LHCN-M2 (cell line): Measurements from ENCODE around the gene DENND4C. TPM values are rescaled to one million over a fixed set of nuclear protein-coding genes. Genes with fewer than 3 reads are reported as not detected.
A peak's percentile ranks its signal among the peaks of the same experiment; 100 is the strongest.
"Not testable (repeated sequence)": the region's sequence is repeated elsewhere in the genome, so short reads cannot be mapped to it uniquely, and the experiment has no call there.

ENCODE experiments used
- DNase-seq: peaks from one replicate; pipeline ENCODE4 v3.0.0-alpha.2; 2012; ENCODE audit warnings: low read depth
- total RNA-seq: library from RNA; depleted of rRNA; stranded (reverse); fragments of >200 nt; gene quantifications from 2 replicates; pipeline ENCODE4 v1.2.3, GENCODE V29; 2014

DENND4C gene
- total RNA-seq, 1 experiment from 2014 or later: 29.3 TPM

DNA sequence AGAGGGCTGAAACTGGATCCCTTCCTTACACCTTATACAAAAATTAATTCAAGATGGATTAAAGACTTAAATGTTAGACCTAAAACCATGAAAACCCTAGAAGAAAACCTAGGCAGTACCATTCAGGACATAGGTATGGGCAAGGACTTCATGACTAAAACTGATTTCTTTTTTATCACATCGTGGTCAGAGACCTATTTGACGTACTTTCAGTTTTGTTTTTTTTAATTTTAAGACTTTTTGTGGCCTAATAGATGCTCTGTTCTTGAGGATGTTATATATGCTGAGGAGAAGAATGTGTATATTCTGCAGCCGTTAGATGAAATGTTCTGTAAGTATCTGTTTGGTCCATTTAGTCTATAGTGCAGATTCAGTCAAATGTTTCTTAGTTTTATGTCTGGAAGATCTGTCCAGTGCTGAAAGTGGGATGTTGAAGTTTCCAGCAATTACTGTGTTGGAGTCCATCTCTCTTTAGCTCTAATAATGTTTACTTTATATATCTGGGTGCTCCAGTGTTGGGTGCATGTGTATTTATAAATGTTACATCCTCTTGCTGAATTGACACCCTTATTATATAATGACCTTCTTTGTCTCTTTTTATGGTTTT is 36.4 kb downstream of the DENND4C start:
- not testable (repeated sequence) for DNase-seq

- DNase-seq: no peak
These were observed 39.1 kb downstream of the DENND4C start for GRCh38 chr9:19269582-19269981.

GRCh38 chr9:19270421-19270949 is 40.0 kb downstream of the DENND4C start:
- no peak for DNase-seq

GRCh38 chr9:19271081-19271480 is 40.6 kb downstream of the DENND4C start:
- DNase-seq: no peak

DNA sequence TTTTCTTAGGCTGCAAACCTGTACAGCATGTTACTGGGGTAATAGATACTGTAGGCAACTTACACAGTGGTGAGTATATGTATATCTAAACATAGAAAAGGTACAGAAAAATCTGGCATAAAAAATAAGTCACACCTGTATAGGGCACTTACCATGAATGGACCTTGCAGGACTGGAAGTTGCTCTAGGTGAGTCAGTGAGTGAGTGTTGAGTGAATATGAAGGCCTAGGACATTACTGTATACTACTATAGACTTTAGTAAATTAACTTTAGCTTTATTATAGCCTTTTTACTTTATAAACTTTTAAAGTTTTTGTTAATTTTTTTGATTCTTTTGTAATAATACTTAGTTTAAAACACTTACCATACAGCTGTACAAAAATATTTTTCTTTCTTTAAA is 51.3 kb downstream of the DENND4C start:
- DNase-seq: no peak

DNA sequence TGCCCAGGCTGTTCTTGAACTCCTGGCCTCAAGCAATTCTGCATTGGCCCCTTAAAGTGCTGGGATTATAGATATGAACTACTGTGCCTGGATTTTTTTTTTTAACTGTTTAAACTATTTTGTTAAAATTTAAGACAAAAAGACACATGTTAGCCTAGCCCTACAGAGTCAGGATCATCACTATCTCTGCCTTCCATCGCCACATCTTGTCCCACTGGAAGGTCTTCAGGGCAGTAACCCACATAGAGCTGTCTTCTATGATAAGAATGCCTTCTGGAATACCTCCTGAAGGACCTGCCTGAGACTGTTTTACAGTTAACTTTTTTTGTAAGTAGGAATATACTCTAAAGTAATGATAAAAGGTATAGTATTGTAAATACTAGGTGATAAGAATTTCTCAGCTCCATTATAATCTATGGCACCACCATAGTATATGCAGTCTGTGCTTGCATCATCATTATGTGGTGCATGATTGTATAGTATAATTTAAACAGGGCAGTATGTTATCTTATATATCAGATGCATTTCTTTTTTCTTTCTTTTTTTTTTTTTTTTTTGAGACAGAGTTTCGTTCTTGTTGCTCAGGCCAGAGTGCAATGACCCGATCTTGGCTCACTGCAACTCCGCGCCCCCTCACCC is 52.7 kb downstream of the DENND4C start:
- no peak for DNase-seq

- DNase-seq: no peak
These were observed 54.2 kb downstream of the DENND4C start for GRCh38 chr9:19284729-19285128.

GRCh38 chr9:19286634-19287188 is 56.2 kb downstream of the DENND4C start:
- DNase-seq: peak; percentile 4

GRCh38 chr9:19288081-19288480 is 57.6 kb downstream of the DENND4C start:
- no peak for DNase-seq

DNA sequence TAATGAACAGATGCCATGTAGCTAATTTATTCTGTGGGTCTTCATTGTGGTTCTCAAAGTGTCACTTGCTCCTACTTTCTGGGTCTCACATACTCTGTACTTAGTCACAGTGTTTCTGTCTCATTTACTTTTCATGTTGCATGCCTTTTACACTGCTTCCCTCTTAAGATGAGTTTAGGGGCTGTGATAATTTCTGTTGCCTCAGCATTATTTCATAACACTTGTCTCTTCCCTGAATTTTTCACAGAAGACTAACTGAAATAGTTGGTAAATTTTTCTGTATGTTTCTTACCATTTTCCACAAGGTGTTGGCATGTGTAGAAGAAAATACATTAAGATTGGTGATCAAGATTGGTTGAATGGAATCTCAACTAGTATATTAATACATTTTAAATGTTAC is 59.6 kb downstream of the DENND4C start:
- DNase-seq: no peak

GRCh38 chr9:19294219-19294618 is 63.7 kb downstream of the DENND4C start:
- DNase-seq: no peak

DNA sequence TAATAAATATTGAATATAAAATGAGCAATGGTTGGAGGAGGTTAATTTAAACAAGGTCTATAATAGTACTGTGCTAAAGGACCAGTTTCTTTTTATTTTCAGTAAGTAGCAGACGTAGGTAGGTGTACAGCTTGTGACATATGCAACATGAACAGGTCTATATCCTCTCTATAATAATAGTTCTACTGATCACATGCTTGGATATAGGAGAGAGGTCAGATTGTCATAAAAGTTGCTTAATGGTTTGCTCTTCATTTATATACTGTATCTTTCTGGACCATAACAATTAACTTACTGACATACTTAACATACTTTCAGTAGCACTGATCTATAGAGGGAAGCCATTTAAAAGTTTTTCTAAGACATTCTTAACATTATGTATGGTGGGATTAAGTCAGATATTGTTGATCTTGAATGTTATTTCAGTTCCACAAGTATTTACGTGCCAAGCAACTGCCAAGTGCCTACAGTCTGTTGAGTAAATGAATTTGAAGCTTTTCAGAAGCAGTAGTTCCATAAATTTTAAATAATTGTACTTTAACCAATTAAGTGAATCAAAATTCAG is 68.0 kb downstream of the DENND4C start:
- no peak for DNase-seq

GRCh38 chr9:19303216-19303615 is 72.7 kb downstream of the DENND4C start:
- no peak for DNase-seq

DNA sequence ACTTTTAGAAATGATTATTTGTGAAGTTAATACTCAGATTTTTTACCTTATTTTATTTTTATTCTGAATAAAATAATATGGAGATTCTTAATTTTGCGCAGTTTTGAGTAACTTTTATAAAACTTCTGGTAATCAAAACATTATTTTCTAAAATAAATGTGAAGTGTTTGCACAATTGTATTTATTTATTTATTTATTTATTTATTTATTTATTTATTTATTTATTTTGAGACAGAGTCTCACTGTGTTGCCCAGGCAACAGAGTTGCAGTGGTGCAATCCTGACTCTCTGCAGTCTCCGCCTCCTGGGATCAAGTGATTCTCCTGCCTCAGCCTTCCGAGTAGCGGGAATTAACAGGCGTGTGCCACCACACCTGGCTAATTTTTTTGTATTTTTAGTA is 76.1 kb downstream of the DENND4C start:
- no peak for DNase-seq

DNA sequence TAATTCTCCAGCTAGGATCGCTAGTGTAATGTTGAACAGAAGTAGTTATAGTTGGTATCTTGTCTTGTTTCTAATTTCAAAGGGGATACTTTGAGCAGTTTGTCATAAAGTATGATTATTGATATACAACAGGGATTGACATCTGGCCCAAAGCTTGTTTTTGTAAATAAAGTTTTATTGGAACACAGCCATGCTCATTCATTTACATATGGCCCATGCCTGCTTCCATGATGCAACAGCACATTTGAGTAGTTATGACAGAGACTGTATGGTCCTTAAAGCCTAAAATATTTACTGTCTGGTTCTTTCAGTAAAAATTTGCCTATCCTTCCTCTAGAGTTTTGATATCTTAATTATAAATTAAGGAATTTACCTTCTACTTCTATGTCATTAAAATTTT is 79.8 kb downstream of the DENND4C start:
- no peak for DNase-seq

DNA sequence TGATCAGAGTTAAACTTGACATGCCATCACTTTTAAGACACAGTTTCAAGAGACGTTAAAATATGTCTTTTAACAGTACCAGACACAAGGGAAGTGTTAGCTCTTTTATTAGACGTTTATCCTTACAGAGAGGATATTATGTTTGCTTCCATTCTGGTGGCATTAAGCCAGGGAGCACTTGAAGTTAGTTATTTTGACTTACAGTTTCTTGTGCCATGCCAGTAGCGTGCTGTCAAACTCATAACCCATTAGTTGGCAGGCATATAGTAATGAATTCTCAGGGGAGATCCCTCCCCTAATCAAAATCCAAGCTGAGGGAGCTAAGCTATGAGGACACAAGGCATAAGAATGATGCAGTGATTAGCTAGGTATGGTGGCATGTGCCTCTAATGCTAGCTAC is 83.1 kb downstream of the DENND4C start:
- DNase-seq: no peak

- no peak for DNase-seq
These were observed 90.0 kb downstream of the DENND4C start for GRCh38 chr9:19320495-19320894.

GRCh38 chr9:19331877-19332276 is 101.4 kb downstream of the DENND4C start:
- no peak for DNase-seq

GRCh38 chr9:19336166-19336565 is 105.7 kb downstream of the DENND4C start:
- no peak for DNase-seq

DNA sequence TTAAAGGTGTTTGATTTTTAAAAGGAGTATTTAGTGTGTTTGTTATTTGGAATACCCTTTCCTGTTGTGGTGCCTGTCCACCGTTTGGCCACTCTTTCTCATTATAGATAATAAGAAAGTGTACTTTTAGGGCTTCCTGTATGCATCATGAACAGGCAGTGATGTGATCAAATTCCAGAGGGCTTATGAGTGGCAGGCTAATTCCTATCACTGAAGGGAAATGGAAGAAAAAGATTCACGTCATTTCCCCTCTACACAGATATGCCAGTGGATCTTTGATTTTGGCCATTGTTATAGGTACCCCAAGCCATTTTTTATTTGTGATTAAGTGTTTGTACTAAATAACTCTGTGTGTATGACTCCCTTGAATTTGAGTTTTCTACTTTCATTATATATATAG is 112.5 kb downstream of the DENND4C start:
- no peak for DNase-seq

GRCh38 chr9:19358701-19359100 is 128.2 kb downstream of the DENND4C start:
- no peak for DNase-seq

- DNase-seq: no peak
These were observed 138.6 kb downstream of the DENND4C start for GRCh38 chr9:19369107-19369506.

GRCh38 chr9:19371942-19372341 is 141.4 kb downstream of the DENND4C start:
- DNase-seq: peak; percentile 43
